Upper lobe of right lung (tissue), 1 donor: Measurements from ENCODE around the gene DLG2. TPM values are rescaled to one million over a fixed set of nuclear protein-coding genes. Genes with fewer than 3 reads are reported as not detected.

ENCODE experiments used
- ATAC-seq: fragments of 200-7000 bp; cut with Tn5 transposase; one replicate; pipeline ENCODE4 v1.9.1; 2020; ENCODE audit warnings: mild to moderate bottlenecking, moderate library complexity
- DNase-seq: peaks from one replicate; pipeline ENCODE4 v3.0.0-alpha.2; 2020
- H3K27ac ChIP-seq: fragments of 200-600 bp; one replicate; pipeline ENCODE4 v1.8.0; 2022
- H3K27me3 ChIP-seq: fragments of 200-600 bp; one replicate; pipeline ENCODE4 v1.8.0; 2022; ENCODE audit warnings: mild to moderate bottlenecking
- H3K36me3 ChIP-seq: fragments of 200-600 bp; one replicate; pipeline ENCODE4 v1.8.0; 2022
- H3K4me1 ChIP-seq: fragments of 200-600 bp; one replicate; pipeline ENCODE4 v1.8.0; 2022
- H3K4me3 ChIP-seq: fragments of 200-600 bp; one replicate; pipeline ENCODE4 v1.8.0; 2022; ENCODE audit warnings: mild to moderate bottlenecking
- H3K9me3 ChIP-seq: fragments of 200-600 bp; one replicate; pipeline ENCODE4 v1.8.0; 2022
- intact Hi-C: fragments of 100-400 bp; cut with DNase I; formaldehyde crosslinking; loops from one replicate; pipeline ENCODE4 v1.11.0; 2022
- total RNA-seq: library from RNA; stranded (reverse); fragmentation: NEBNext Ultra II Directional; extraction: Animal tissue kit (Norgen Biotek cat#: 25700); gene quantifications from one replicate; pipeline ENCODE4 v1.2.1, GENCODE V29; 2021
- TF ChIP-seq, protein P1 (sequence below): fragments of 200-600 bp; IDR thresholded peaks from one replicate; pipeline ENCODE4 v1.8.0; 2022; ENCODE audit warnings: antibody characterized with exemption
- donor health status: DM: no; HTN: yes; CAD: no; lungs with severe emphysema.

DLG2 gene
- total RNA-seq, 1 donor from 2014 or later: 9.7 TPM

DNA sequence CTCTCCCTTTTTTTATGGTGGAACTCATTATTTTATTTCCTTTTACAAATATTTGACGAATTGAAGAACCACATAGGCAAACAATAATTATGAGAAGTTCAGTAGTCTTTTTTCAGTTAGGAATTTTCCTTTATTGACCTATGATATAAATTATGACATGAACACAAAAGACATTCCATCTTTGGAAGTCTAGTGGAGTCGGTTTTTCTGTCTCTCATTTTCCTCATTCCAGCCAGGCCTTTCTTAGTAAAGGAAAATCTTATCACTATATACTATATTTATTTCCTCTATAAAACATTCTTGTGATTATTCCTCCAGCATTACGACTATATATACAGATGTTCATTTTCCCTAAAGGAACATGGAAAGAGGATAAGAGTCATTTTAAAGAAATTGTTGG, 1046.1 kb downstream of the DLG2 start:
- DNase-seq: no peak
- no peak for ATAC-seq
- Histone ChIP-seq H3K4me1 (no peaks in the 10 kb centered on the region), H3K9me3 (no peaks in the 10 kb centered on the region), H3K27ac (no peak overlapping the region), H3K27me3 (no peaks in the 10 kb centered on the region), H3K4me3 (no peak overlapping the region), H3K36me3 (no peaks in the 10 kb centered on the region)
- intact Hi-C loops: no loop called here
- TF ChIP-seq, protein P1, sequence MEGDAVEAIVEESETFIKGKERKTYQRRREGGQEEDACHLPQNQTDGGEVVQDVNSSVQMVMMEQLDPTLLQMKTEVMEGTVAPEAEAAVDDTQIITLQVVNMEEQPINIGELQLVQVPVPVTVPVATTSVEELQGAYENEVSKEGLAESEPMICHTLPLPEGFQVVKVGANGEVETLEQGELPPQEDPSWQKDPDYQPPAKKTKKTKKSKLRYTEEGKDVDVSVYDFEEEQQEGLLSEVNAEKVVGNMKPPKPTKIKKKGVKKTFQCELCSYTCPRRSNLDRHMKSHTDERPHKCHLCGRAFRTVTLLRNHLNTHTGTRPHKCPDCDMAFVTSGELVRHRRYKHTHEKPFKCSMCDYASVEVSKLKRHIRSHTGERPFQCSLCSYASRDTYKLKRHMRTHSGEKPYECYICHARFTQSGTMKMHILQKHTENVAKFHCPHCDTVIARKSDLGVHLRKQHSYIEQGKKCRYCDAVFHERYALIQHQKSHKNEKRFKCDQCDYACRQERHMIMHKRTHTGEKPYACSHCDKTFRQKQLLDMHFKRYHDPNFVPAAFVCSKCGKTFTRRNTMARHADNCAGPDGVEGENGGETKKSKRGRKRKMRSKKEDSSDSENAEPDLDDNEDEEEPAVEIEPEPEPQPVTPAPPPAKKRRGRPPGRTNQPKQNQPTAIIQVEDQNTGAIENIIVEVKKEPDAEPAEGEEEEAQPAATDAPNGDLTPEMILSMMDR: no peak

GRCh38 chr11:84580428-84580827, 1046.7 kb downstream of the DLG2 start:
- ATAC-seq: no peak
- Histone ChIP-seq H3K27ac (no peak overlapping the region), H3K36me3 (no peaks in the 10 kb centered on the region), H3K4me1 (no peaks in the 10 kb centered on the region), H3K4me3 (no peak overlapping the region), H3K9me3 (no peaks in the 10 kb centered on the region), H3K27me3 (no peaks in the 10 kb centered on the region)
- no peak for DNase-seq
- intact Hi-C loops: no loop called here
- TF ChIP-seq, protein P1: no peak

DNA sequence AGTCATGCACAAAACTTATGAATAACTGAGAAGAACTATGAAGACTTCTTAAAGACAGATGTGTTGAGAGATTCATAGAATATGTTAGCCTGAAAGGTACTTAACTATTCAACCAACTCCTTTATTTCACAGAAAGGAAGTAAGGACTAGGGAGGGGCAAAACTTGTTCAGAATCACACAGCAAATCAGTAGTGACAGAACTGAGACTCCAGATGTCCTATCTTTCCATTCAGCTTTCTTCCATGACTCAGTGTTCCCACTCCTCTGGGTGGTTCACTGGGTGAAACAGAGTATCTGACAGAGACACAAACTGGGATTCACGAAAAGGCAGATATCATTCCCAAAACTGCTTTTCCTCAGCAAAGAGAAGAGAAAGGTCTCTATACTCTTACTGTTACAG, 1053.3 kb downstream of the DLG2 start:
- Histone ChIP-seq H3K4me3 (no peak overlapping the region), H3K9me3 (peaks cover 2% of the 10 kb centered on the region), H3K27ac (no peak overlapping the region), H3K27me3 (no peaks in the 10 kb centered on the region), H3K36me3 (no peaks in the 10 kb centered on the region), H3K4me1 (no peaks in the 10 kb centered on the region)
- ATAC-seq (no peak), DNase-seq (no peak)
- TF ChIP-seq, protein P1: no peak
- intact Hi-C loops: no loop called here

DNA sequence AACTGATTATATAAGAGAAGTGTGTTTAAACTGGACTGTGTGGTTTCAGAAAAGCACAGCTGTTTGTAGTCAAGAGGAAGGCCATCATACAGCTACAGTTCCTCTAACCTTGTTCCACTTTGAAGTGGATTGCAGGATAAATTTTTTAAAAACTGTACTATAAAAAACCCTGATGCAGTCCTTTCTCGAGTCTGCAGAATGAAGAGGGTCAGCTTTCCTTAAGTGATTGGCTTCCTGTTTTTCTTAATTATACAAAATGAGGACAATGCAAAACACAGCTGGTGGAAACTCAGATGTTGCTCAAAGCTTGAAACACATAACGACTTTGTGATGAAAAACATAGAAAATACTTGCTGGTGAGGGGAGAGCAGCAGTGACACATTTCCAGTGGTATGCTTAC, 1060.5 kb downstream of the DLG2 start:
- intact Hi-C loops: no loop called here
- ATAC-seq (no peak), DNase-seq (no peak)

GRCh38 chr11:84564867-84565184, 1062.3 kb downstream of the DLG2 start:
- no peaks in the 10 kb centered on the region for H3K4me1 ChIP-seq

More for the DNA sequence above, 1060.5 kb downstream of the DLG2 start:
- Histone ChIP-seq H3K27ac (no peak overlapping the region), H3K4me3 (no peak overlapping the region), H3K9me3 (peaks cover 3% of the 10 kb centered on the region), H3K27me3 (no peaks in the 10 kb centered on the region), H3K36me3 (no peaks in the 10 kb centered on the region), H3K4me1 (no peaks in the 10 kb centered on the region)
- TF ChIP-seq, protein P1: no peak

More at GRCh38 chr11:84564867-84565184, 1062.3 kb downstream of the DLG2 start:
- H3K27me3 ChIP-seq: no peaks in the 10 kb centered on the region
- intact Hi-C loops: no loop called here
- DNase-seq (no peak), ATAC-seq (no peak)
- peaks cover 3% of the 10 kb centered on the region for H3K9me3 ChIP-seq
- H3K36me3 ChIP-seq: no peaks in the 10 kb centered on the region
- TF ChIP-seq, protein P1: no peak
- H3K4me3 ChIP-seq: no peak overlapping the region
- H3K27ac ChIP-seq: no peak overlapping the region
